Measurements from ENCODE around the gene RGS4. TPM values are rescaled to one million over a fixed set of nuclear protein-coding genes. Genes with fewer than 3 reads are reported as not detected.

The RGS4 gene
- total RNA-seq, 1 experiment from 2014 or later = 0.23 TPM

- BruUV-seq (replicated peaks) = no TSS peak
- no peak overlapping the region for H3K4me3 Mint-ChIP-seq (ENCODE audit: unreplicated experiment)
- H3K9me3 Mint-ChIP-seq (ENCODE audit: unreplicated experiment) = no peaks in the 10 kb centered on the region
- intact Hi-C loops (cut with micrococcal nuclease; ENCODE audit: unreplicated experiment) = no loop called here
- CTCF ChIA-PET = no interaction called here
- peaks cover 14% of the 10 kb centered on the region for H3K27me3 Mint-ChIP-seq (ENCODE audit: insufficient read depth, unreplicated experiment)
- no peaks in the 10 kb centered on the region for H3K4me1 ChIP-seq
- H3K27me3 ChIP-seq (replicated peaks; ENCODE audit: control insufficient read depth, insufficient read depth, low read length) = no peaks in the 10 kb centered on the region
- no peak for TF ChIP-seq CTCF (IDR thresholded peaks at IDR 0.05; ENCODE audit: insufficient read depth in 1 of 2, low read depth in 1 of 2, low read length in 1 of 2, severe bottlenecking in 1 of 2, unreplicated experiment in 1 of 2)
- H3K4me1 Mint-ChIP-seq (ENCODE audit: low read depth, unreplicated experiment) = no peaks in the 10 kb centered on the region
- no peaks in the 10 kb centered on the region for H3K36me3 Mint-ChIP-seq (ENCODE audit: insufficient read depth, unreplicated experiment)
- H3K4me3 ChIP-seq (ENCODE audit: low read depth, low read length) = no peak overlapping the region
- no peaks in the 10 kb centered on the region for H3K9me3 ChIP-seq
- H3K27ac Mint-ChIP-seq (ENCODE audit: unreplicated experiment) = no peak overlapping the region
- H3K36me3 ChIP-seq (ENCODE audit: control insufficient read depth, insufficient read depth, low read length) = no peaks in the 10 kb centered on the region
- DNase-seq = no peak
- POLR2A ChIA-PET = no interaction called here
Observed at GRCh38 chr1:163029901-163030300, 39.3 kb upstream of the RGS4 start.

- ChIA-PET CTCF (no interaction called here), POLR2A (no interaction called here)
- intact Hi-C loops (cut with micrococcal nuclease; ENCODE audit: unreplicated experiment) = no loop called here
- H3K9me3 Mint-ChIP-seq (ENCODE audit: unreplicated experiment) = no peaks in the 10 kb centered on the region
- Histone ChIP-seq H3K9me3 (no peaks in the 10 kb centered on the region), H3K27me3 (replicated peaks; ENCODE audit: control insufficient read depth, insufficient read depth, low read length) (no peaks in the 10 kb centered on the region), H3K4me3 (ENCODE audit: low read depth, low read length) (no peak overlapping the region), H3K36me3 (ENCODE audit: control insufficient read depth, insufficient read depth, low read length) (no peaks in the 10 kb centered on the region), H3K4me1 (no peaks in the 10 kb centered on the region)
- H3K4me1 Mint-ChIP-seq (ENCODE audit: low read depth, unreplicated experiment) = no peaks in the 10 kb centered on the region
- no peak for TF ChIP-seq CTCF (IDR thresholded peaks at IDR 0.05; ENCODE audit: insufficient read depth in 1 of 2, low read depth in 1 of 2, low read length in 1 of 2, severe bottlenecking in 1 of 2, unreplicated experiment in 1 of 2)
- H3K4me3 Mint-ChIP-seq (ENCODE audit: unreplicated experiment) = no peak overlapping the region
- DNase-seq = no peak
- no TSS peak for BruUV-seq (replicated peaks)
- H3K27ac Mint-ChIP-seq (ENCODE audit: unreplicated experiment) = no peak overlapping the region
- no peaks in the 10 kb centered on the region for H3K36me3 Mint-ChIP-seq (ENCODE audit: insufficient read depth, unreplicated experiment)
- peaks cover 4% of the 10 kb centered on the region for H3K27me3 Mint-ChIP-seq (ENCODE audit: insufficient read depth, unreplicated experiment)
Observed at GRCh38 chr1:163035446-163036249, 33.5 kb upstream of the RGS4 start.

- H3K9me3 ChIP-seq = no peaks in the 10 kb centered on the region
- no peak overlapping the region for H3K4me3 ChIP-seq (ENCODE audit: low read depth, low read length)
- DNase-seq = no peak
- BruUV-seq (replicated peaks) = no TSS peak
- TF ChIP-seq CTCF (IDR thresholded peaks at IDR 0.05; ENCODE audit: insufficient read depth in 1 of 2, low read depth in 1 of 2, low read length in 1 of 2, severe bottlenecking in 1 of 2, unreplicated experiment in 1 of 2) = no peak
- no peaks in the 10 kb centered on the region for H3K36me3 ChIP-seq (ENCODE audit: control insufficient read depth, insufficient read depth, low read length)
- intact Hi-C loops (cut with micrococcal nuclease; ENCODE audit: unreplicated experiment) = no loop called here
- no peaks in the 10 kb centered on the region for H3K4me1 Mint-ChIP-seq (ENCODE audit: low read depth, unreplicated experiment)
- H3K9me3 Mint-ChIP-seq (ENCODE audit: unreplicated experiment) = no peaks in the 10 kb centered on the region
- POLR2A ChIA-PET = no interaction called here
- peaks cover 4% of the 10 kb centered on the region for H3K27me3 Mint-ChIP-seq (ENCODE audit: insufficient read depth, unreplicated experiment)
- H3K27me3 ChIP-seq (replicated peaks; ENCODE audit: control insufficient read depth, insufficient read depth, low read length) = no peaks in the 10 kb centered on the region
- no peaks in the 10 kb centered on the region for H3K4me1 ChIP-seq
- no peaks in the 10 kb centered on the region for H3K36me3 Mint-ChIP-seq (ENCODE audit: insufficient read depth, unreplicated experiment)
- H3K4me3 Mint-ChIP-seq (ENCODE audit: unreplicated experiment) = no peak overlapping the region
- CTCF ChIA-PET = no interaction called here
- H3K27ac Mint-ChIP-seq (ENCODE audit: unreplicated experiment) = no peak overlapping the region
Observed at GRCh38 chr1:163036671-163037070, 32.5 kb upstream of the RGS4 start.
